Neural progenitor cell (in vitro differentiated cells): ENCODE measurements around the gene VIPR1. TPM values are rescaled to one million over a fixed set of nuclear protein-coding genes. Genes with fewer than 3 reads are reported as not detected.

Experiments
- DNase-seq: peaks from one replicate; pipeline ENCODE4 v3.0.0-alpha.2; 2016; ENCODE audit warnings: low spot score
- H2AFZ ChIP-seq: fragments of 200-600 bp; sonication (generic); replicated peaks from 2 replicates; pipeline ENCODE4 v1.6.1; 2016; ENCODE audit warnings: antibody characterized with exemption
- H3F3A ChIP-seq: fragments of 200-600 bp; sonication (generic); 2 replicates; pipeline ENCODE4 v1.6.1; 2016; ENCODE audit warnings: antibody characterized with exemption, low read depth
- H3K27ac ChIP-seq: fragments of 200-600 bp; sonication (generic); 2 replicates; pipeline ENCODE4 v1.5.1; 2016; ENCODE audit warnings: mild to moderate bottlenecking
- H3K27me3 ChIP-seq: fragments of 200-600 bp; sonication (generic); 2 replicates; pipeline ENCODE4 v1.6.1; 2016; ENCODE audit warnings: mild to moderate bottlenecking, moderate library complexity
- H3K36me3 ChIP-seq: fragments of 200-600 bp; sonication (generic); 2 replicates; pipeline ENCODE4 v1.5.1; 2016
- H3K4me1 ChIP-seq: fragments of 200-600 bp; sonication (generic); 2 replicates; pipeline ENCODE4 v1.6.1; 2016; ENCODE audit warnings: mixed run types
- H3K4me2 ChIP-seq: fragments of 200-600 bp; sonication (generic); 2 replicates; pipeline ENCODE4 v1.6.1; 2016
- H3K4me3 ChIP-seq: fragments of 200-600 bp; sonication (generic); 2 replicates; pipeline ENCODE4 v1.5.1; 2016
- H3K79me2 ChIP-seq: fragments of 200-600 bp; sonication (generic); 2 replicates; pipeline ENCODE4 v1.6.1; 2016; ENCODE audit warnings: low read depth
- H3K9ac ChIP-seq: fragments of 200-600 bp; sonication (generic); 2 replicates; pipeline ENCODE4 v1.6.1; 2016
- H3K9me3 ChIP-seq: fragments of 200-600 bp; sonication (generic); 2 replicates; pipeline ENCODE4 v1.5.1; 2016; ENCODE audit warnings: low read depth
- H4K20me1 ChIP-seq: fragments of 200-600 bp; sonication (generic); 2 replicates; pipeline ENCODE4 v1.6.1; 2016; ENCODE audit warnings: low read depth
- H3K27ac Mint-ChIP-seq: 3 replicates; pipeline ENCODE4 v1.8.0; 2021; ENCODE audit warnings: mixed read lengths
- H3K27me3 Mint-ChIP-seq: 2 replicates; pipeline ENCODE4 v1.8.0; 2022; ENCODE audit warnings: low read depth, mild to moderate bottlenecking, inconsistent platforms, moderate library complexity, mixed read lengths; ENCODE audit not compliant: insufficient read depth
- H3K36me3 Mint-ChIP-seq: 3 replicates; pipeline ENCODE4 v1.8.0; 2021; ENCODE audit warnings: mixed read lengths
- H3K4me1 Mint-ChIP-seq: 3 replicates; pipeline ENCODE4 v1.8.0; 2021; ENCODE audit warnings: mixed read lengths
- H3K4me3 Mint-ChIP-seq: 3 replicates; pipeline ENCODE4 v1.8.0; 2021; ENCODE audit warnings: mild to moderate bottlenecking, moderate library complexity, mixed read lengths
- H3K9me3 Mint-ChIP-seq: 3 replicates; pipeline ENCODE4 v1.8.0; 2020; ENCODE audit warnings: mixed read lengths
- EZH2 ChIP-seq: fragments of 200-600 bp; sonication (generic); IDR thresholded peaks from 2 replicates; pipeline ENCODE4 v1.6.1; 2017; ENCODE audit warnings: antibody characterized with exemption, mild to moderate bottlenecking, moderate library complexity
- EZH2phosphoT487 ChIP-seq: fragments of 200-600 bp; sonication (generic); IDR thresholded peaks from 2 replicates; pipeline ENCODE4 v1.6.1; 2017; ENCODE audit warnings: antibody characterized with exemption
- total RNA-seq: library from RNA; depleted of rRNA; stranded (reverse); fragments of >200 nt; gene quantifications from 2 replicates; pipeline ENCODE4 v1.2.3, GENCODE V29; 2015; ENCODE audit warnings: low replicate concordance
- TF ChIP-seq, protein P1 (sequence below): fragments of 200-600 bp; sonication (generic); IDR thresholded peaks from 2 replicates; pipeline ENCODE4 v1.5.1; 2017; ENCODE audit warnings: antibody characterized with exemption, mild to moderate bottlenecking

VIPR1 gene
- total RNA-seq, 1 donor from 2014 or later = 1.4 TPM

DNA sequence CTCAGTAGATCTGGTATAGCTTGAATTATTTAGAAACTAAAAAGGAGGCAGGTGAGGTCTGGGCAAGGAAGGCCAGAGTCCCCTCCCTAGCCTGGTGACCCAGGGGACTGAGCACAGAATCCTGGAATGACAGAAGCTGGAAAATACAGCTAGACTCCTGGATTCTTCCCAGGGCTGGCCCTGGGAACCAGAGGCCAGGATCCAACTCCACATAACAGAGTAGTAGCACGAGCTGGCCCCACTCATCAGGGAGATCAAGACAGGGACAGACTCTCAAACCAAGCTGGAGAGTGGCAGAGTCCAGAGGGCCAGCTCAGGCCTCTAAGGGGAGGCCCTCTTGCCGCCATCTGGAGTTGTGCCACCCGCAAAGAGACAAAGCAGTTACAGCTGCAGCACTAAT is 10.7 kb downstream of the VIPR1 start:
- H3K36me3 ChIP-seq = no peaks in the 10 kb centered on the region
- no peaks in the 10 kb centered on the region for H4K20me1 ChIP-seq
- no peaks in the 10 kb centered on the region for H3F3A ChIP-seq
- no peak overlapping the region for H2AFZ ChIP-seq
- no peaks in the 10 kb centered on the region for H3K9me3 ChIP-seq
- H3K79me2 ChIP-seq = no peaks in the 10 kb centered on the region
- no peaks in the 10 kb centered on the region for H3K4me1 ChIP-seq
- H3K27me3 ChIP-seq = no peaks in the 10 kb centered on the region
- H3K27ac ChIP-seq = no peak overlapping the region
- DNase-seq = no peak
- Mint-ChIP-seq H3K4me1 (no peaks in the 10 kb centered on the region), H3K9me3 (no peaks in the 10 kb centered on the region), H3K27ac (no peak overlapping the region), H3K27me3 (peaks cover 2% of the 10 kb centered on the region), H3K36me3 (no peaks in the 10 kb centered on the region), H3K4me3 (no peak overlapping the region)
- H3K4me3 ChIP-seq = no peak overlapping the region
- TF ChIP-seq, protein P1, sequence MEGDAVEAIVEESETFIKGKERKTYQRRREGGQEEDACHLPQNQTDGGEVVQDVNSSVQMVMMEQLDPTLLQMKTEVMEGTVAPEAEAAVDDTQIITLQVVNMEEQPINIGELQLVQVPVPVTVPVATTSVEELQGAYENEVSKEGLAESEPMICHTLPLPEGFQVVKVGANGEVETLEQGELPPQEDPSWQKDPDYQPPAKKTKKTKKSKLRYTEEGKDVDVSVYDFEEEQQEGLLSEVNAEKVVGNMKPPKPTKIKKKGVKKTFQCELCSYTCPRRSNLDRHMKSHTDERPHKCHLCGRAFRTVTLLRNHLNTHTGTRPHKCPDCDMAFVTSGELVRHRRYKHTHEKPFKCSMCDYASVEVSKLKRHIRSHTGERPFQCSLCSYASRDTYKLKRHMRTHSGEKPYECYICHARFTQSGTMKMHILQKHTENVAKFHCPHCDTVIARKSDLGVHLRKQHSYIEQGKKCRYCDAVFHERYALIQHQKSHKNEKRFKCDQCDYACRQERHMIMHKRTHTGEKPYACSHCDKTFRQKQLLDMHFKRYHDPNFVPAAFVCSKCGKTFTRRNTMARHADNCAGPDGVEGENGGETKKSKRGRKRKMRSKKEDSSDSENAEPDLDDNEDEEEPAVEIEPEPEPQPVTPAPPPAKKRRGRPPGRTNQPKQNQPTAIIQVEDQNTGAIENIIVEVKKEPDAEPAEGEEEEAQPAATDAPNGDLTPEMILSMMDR = no peak
- no peak for TF ChIP-seq EZH2phosphoT487
- TF ChIP-seq EZH2 = no peak
- H3K9ac ChIP-seq = no peak overlapping the region
- no peak overlapping the region for H3K4me2 ChIP-seq

- no peaks in the 10 kb centered on the region for H3K36me3 ChIP-seq
- Mint-ChIP-seq H3K9me3 (no peaks in the 10 kb centered on the region), H3K36me3 (no peaks in the 10 kb centered on the region), H3K27me3 (peaks cover 2% of the 10 kb centered on the region), H3K4me1 (no peaks in the 10 kb centered on the region), H3K4me3 (no peak overlapping the region), H3K27ac (no peak overlapping the region)
- TF ChIP-seq, protein P1 = no peak
- TF ChIP-seq EZH2phosphoT487 (no peak), EZH2 (no peak)
- no peaks in the 10 kb centered on the region for H3K4me1 ChIP-seq
- no peak for DNase-seq
- H3K79me2 ChIP-seq = no peaks in the 10 kb centered on the region
- H2AFZ ChIP-seq = no peak overlapping the region
- no peak overlapping the region for H3K9ac ChIP-seq
- no peak overlapping the region for H3K27ac ChIP-seq
- no peak overlapping the region for H3K4me3 ChIP-seq
- no peaks in the 10 kb centered on the region for H3K27me3 ChIP-seq
- no peak overlapping the region for H3K4me2 ChIP-seq
- H4K20me1 ChIP-seq = no peaks in the 10 kb centered on the region
- no peaks in the 10 kb centered on the region for H3F3A ChIP-seq
- no peaks in the 10 kb centered on the region for H3K9me3 ChIP-seq
Observed at GRCh38 chr3:42513521-42513920, 11.1 kb downstream of the VIPR1 start.

DNA sequence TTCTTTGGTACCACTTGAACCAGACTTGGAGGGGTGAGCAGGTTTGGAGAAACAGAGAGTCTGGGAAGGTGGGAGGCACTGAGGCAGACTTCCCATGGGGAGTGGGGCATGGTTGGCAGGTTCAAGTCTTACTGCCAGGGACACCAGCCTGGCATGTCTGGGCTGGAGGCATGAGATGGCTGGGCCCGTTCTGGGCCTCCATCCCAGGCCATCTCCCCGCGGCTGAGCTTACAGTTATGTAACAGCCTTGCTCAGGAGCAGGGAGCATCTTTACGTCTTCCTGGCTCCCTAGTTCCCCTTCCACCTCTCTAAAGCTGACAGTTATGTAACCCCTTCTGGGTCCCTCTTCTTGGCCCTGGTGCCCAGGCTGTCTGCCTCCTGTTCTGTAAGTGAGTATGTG is 12.4 kb downstream of the VIPR1 start:
- no peaks in the 10 kb centered on the region for H3K36me3 ChIP-seq
- Mint-ChIP-seq H3K9me3 (no peaks in the 10 kb centered on the region), H3K4me3 (no peak overlapping the region), H3K4me1 (no peaks in the 10 kb centered on the region), H3K27me3 (peaks cover 9% of the 10 kb centered on the region), H3K27ac (peak overlapping the region; percentile 87), H3K36me3 (no peaks in the 10 kb centered on the region)
- TF ChIP-seq EZH2phosphoT487 (no peak), EZH2 (no peak)
- TF ChIP-seq, protein P1 = no peak
- no peak overlapping the region for H3K9ac ChIP-seq
- no peaks in the 10 kb centered on the region for H3K79me2 ChIP-seq
- no peaks in the 10 kb centered on the region for H3K9me3 ChIP-seq
- H3K4me3 ChIP-seq = no peak overlapping the region
- H3F3A ChIP-seq = no peaks in the 10 kb centered on the region
- H2AFZ ChIP-seq = no peak overlapping the region
- no peak overlapping the region for H3K4me2 ChIP-seq
- no peak overlapping the region for H3K27ac ChIP-seq
- no peak for DNase-seq
- no peaks in the 10 kb centered on the region for H3K27me3 ChIP-seq
- H4K20me1 ChIP-seq = no peaks in the 10 kb centered on the region
- H3K4me1 ChIP-seq = no peaks in the 10 kb centered on the region
